Renal cortex interstitium (tissue), 15 donors: ENCODE measurements around the gene ZNF3. TPM values are rescaled to one million over a fixed set of nuclear protein-coding genes. Genes with fewer than 3 reads are reported as not detected.
"Not testable (repeated sequence)": the region's sequence is repeated elsewhere in the genome, so short reads cannot be mapped to it uniquely, and the experiment has no call there.

ENCODE experiments used
- DNase-seq, 11 donors: peaks; one replicate each; pipeline ENCODE4 v3.0.0-alpha.2; 2013; ENCODE audit warnings: low read depth in 9 of 11, low spot score in 4 of 11; ENCODE audit errors: extremely low read depth in 1 of 11
- long read RNA-seq, 16 experiments: transcript quantifications; one replicate each; lab custom pipeline, GENCODE V29; 2026
- polyA plus RNA-seq, 3 donors: library from polyadenylated mRNA; unstranded; fragments of 120-200 nt; gene quantifications; one replicate each; pipeline ENCODE4 v1.2.1, GENCODE V29; 2013; ENCODE audit not compliant: insufficient read length in 3 of 3

ZNF3 gene
- 10 to 100 TPM; 49.6 to 56.1 (median 50.0) TPM for polyA plus RNA-seq
- long read RNA-seq, donor 1, transcript ZNF3-202 (6 exons, 2,799 nt), result major isoform, 5 of 7 reads
- long read RNA-seq, donor 1, partial matches to known transcripts, result 0 of 7 reads
- long read RNA-seq, donor 1, other reads (novel, unspliced or antisense), result 0 of 7 reads
- long read RNA-seq, donor 2, transcript ZNF3-202 (6 exons, 2,799 nt), result major isoform, 5 of 9 reads
- long read RNA-seq, donor 2, partial matches to known transcripts, result 0 of 9 reads
- long read RNA-seq, donor 2, other reads (novel, unspliced or antisense), result 0 of 9 reads
- long read RNA-seq, donor 3, transcript ZNF3-202 (6 exons, 2,799 nt), result major isoform, 10 of 18 reads
- long read RNA-seq, donor 3, partial matches to known transcripts, result 6 of 18 reads
- long read RNA-seq, donor 3, other reads (novel, unspliced or antisense), result 0 of 18 reads
- long read RNA-seq, donor 4, transcript ZNF3-202 (6 exons, 2,799 nt), result major isoform, 7 of 220 reads
- long read RNA-seq, donor 4, partial matches to known transcripts, result 191 of 220 reads
- long read RNA-seq, donor 4, other reads (novel, unspliced or antisense), result 20 of 220 reads
- long read RNA-seq, donor 5, result 0 reads
- long read RNA-seq, donor 6, transcript ZNF3-202 (6 exons, 2,799 nt), result major isoform, 7 of 401 reads
- long read RNA-seq, donor 6, partial matches to known transcripts, result 266 of 401 reads
- long read RNA-seq, donor 6, other reads (novel, unspliced or antisense), result 121 of 401 reads
- long read RNA-seq, donor 7, transcript ZNF3-202 (6 exons, 2,799 nt), result major isoform, 13 of 16 reads
- long read RNA-seq, donor 7, partial matches to known transcripts, result 0 of 16 reads
- long read RNA-seq, donor 7, other reads (novel, unspliced or antisense), result 0 of 16 reads
- long read RNA-seq, donor 8, result 0 reads
- long read RNA-seq, donor 9, transcript ZNF3-202 (6 exons, 2,799 nt), result major isoform, 9 of 10 reads
- long read RNA-seq, donor 9, partial matches to known transcripts, result 0 of 10 reads
- long read RNA-seq, donor 9, other reads (novel, unspliced or antisense), result 0 of 10 reads
- long read RNA-seq, donor 10, partial matches to known transcripts, result 0 of 6 reads
- long read RNA-seq, donor 10, other reads (novel, unspliced or antisense), result 0 of 6 reads
- long read RNA-seq, donor 11, transcript ZNF3-202 (6 exons, 2,799 nt), result major isoform, 8 of 13 reads
- long read RNA-seq, donor 11, partial matches to known transcripts, result 0 of 13 reads
- long read RNA-seq, donor 11, other reads (novel, unspliced or antisense), result 0 of 13 reads
- long read RNA-seq, donor 12, partial matches to known transcripts, result 0 of 3 reads
- long read RNA-seq, donor 12, other reads (novel, unspliced or antisense), result 0 of 3 reads
- long read RNA-seq, donor 13, result 0 reads
- long read RNA-seq, donor 14, transcript ZNF3-202 (6 exons, 2,799 nt), result major isoform, 8 of 295 reads
- long read RNA-seq, donor 14, partial matches to known transcripts, result 88 of 295 reads
- long read RNA-seq, donor 14, other reads (novel, unspliced or antisense), result 195 of 295 reads
- long read RNA-seq, donor 15, partial matches to known transcripts, result 9 of 12 reads
- long read RNA-seq, donor 15, other reads (novel, unspliced or antisense), result 0 of 12 reads
- long read RNA-seq, donor 16, transcript ZNF3-202 (6 exons, 2,799 nt), result major isoform, 20 of 29 reads
- long read RNA-seq, donor 16, partial matches to known transcripts, result 0 of 29 reads
- long read RNA-seq, donor 16, other reads (novel, unspliced or antisense), result 0 of 29 reads

DNA sequence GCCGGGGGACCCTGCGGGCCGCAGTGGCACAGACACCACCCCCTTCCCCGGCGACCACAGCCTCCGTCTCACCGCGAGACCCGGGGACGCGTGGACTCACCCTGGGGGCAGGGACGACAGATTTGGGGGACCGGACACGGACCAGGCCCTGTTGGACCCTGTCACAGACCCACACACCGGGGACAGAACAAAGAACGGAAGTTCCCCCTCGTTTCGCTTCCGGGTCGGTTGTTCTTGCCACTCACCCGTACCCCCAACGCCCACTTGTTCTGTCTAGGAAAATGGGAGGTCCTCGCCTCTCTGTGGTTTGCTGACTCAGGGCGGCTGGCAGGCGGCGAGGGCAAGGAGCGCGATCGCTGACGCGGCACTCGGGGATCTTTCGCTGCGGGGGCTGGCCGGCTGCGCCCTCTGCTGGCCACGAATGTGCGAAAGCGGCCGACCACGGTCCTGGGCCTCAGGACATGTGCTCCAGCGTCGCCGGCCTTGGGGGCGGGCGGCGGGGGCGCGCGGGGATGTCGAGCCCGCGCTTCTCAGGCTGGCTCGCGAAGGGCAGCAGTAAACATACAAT is at the start of gene ZNF3:
TSS of gene ZNF3 (minus strand) at position 189 of the 568 bp plus-strand sequence. CDS start 4,366 bp downstream, outside the sequence.
- DNase-seq, result peak; percentile 95 to 99 (median 99)

- DNase-seq, result peak in 5 of 11 donors; percentile 57 to 69 (median 66)
Measured at GRCh38 chr7:100130608-100131453, 49.3 kb upstream of the ZNF3 start.

DNA sequence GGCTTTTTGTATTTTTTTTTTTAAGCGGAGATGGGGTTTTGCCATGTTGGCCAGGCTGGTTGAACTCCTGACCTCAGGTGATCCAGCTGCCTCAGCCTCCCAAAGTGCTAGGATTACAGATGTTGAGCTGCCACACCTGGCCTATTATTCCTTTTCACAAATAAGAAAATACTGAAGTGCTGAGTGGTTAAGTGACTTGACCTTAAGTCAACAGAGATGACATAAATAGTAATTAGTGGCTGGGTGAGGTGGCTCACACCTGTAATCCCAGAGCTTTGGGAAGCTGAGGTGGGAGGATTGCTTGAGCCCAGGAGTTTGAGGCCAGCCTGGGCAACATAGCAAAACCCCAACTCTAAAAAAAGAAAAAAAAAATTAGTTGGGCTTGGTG is 48.7 kb upstream of the ZNF3 start:
- DNase-seq, result not testable (repeated sequence)

DNA sequence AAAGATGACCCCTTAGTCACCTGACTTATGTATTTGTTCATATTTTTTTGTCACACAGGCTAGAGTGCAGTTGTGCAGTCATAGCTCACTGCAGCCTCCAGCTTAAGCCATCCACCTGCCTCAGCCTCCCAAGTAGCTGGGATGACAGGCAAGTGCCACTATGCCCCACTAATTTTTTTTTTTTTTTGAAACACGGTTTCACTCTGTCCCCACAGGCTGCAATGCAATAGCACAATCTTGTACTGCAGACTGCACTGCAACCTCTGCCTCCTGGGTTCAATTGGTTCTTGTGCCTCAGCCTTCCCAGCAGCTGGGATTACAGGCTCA is 47.1 kb upstream of the ZNF3 start:
- no peak for DNase-seq

- no peak for DNase-seq
Measured at GRCh38 chr7:100127866-100128636, 46.5 kb upstream of the ZNF3 start.

GRCh38 chr7:100126931-100127865 is 45.7 kb upstream of the ZNF3 start, which contains the start of gene MBLAC1:
Gene MBLAC1 (plus strand): TSS chr7:100126967. CDS start chr7:100127396, 429 bp downstream.
- peak; percentile 84 to 95 (median 92) for DNase-seq

- peak in 1 of 11 donors; percentile 30 for DNase-seq
Measured at GRCh38 chr7:100126239-100126930, 44.9 kb upstream of the ZNF3 start.

GRCh38 chr7:100124301-100125230 is 43.0 kb upstream of the ZNF3 start:
- no peak for DNase-seq

DNA sequence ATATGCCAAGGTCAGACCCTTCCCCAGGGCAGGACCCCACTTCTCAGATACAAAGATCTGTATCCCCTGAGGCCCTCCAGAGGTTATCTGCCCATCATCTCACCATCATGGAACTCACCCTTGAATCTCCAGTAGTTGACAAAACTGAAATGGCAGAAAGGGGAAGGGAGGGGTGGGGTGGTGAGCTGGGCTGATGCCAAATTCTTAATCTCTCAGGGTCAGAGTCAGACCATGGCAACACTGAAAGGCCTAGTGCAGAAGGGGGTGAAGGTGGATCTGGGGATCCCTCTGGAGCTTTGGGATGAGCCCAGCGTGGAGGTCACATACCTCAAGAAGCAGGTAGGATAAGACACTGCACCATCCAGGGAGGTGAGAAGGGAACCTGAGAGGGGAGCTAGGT is 41.0 kb upstream of the ZNF3 start:
- no peak for DNase-seq

DNA sequence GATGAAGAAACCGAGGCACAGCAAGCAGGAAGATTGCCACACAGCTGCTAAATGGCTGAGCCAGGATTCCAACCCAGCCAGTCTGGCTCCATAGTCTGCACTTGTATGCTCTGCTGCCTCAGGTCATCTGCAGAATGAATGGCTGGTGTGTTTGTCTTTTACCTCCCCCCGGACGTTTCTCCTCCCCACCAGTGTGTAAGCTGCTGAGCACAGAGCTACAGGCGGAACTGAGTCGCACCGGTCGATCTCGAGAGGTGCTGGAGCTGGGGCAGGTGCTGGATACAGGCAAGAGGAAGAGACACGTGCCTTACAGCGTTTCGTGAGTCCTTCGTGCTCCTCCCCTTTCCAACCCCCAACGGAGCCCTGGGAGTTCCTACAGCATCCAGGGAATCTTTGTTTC is 40.5 kb upstream of the ZNF3 start:
- no peak for DNase-seq

DNA sequence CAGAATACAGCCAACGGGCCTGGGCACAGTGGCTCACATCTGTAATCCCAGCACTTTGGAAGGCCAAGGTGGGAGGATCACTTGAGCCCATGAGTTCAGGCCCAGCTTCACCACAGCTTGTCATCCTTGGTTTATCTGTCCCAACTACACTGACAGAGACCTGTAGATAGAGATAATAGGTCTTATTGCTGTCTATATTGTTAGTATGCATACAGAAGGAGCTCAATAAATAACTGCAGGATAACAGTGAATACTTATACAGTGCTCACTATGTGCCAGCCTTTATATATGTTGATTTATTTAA is 39.2 kb upstream of the ZNF3 start:
- no peak for DNase-seq

GRCh38 chr7:100119970-100120732 is 38.6 kb upstream of the ZNF3 start:
- DNase-seq, result peak in 5 of 11 donors; percentile 27 to 58 (median 42)
